HEK293 (cell line): Measurements from ENCODE around the gene ANKRD50.

Experiments used
- CTCF ChIA-PET: fragments of 350-600 bp; formaldehyde crosslinking; extraction: SDS; loops from one replicate; lab custom pipeline; 2021; ENCODE audit warnings: antibody characterized with exemption; lab: Yijun Ruan, JAX
- POLR2A ChIA-PET: fragments of 300-600 bp; formaldehyde crosslinking; extraction: SDS; loops from one replicate; lab custom pipeline; 2020; ENCODE audit warnings: antibody characterized with exemption, inconsistent platforms; lab: Yijun Ruan, JAX
- H3K27ac ChIP-seq: fragments of 200-500 bp; sonication (Bioruptor generic); 2 replicates; pipeline ENCODE4 v1.5.1; 2014; ENCODE audit warnings: low read depth, low read length, control low read depth, inconsistent platforms; ENCODE audit errors: extremely low read depth
- H3K36me3 ChIP-seq, 2 experiments: fragments of 200-500 bp in 1 of 2; sonication (Bioruptor generic) in 1 of 2; 1 replicate in 1 of 2; 2 replicates in 1 of 2; pipeline ENCODE4 v1.5.1; 2014 to 2017; ENCODE audit warnings: inconsistent platforms in 2 of 2, low read length in 2 of 2; ENCODE audit not compliant: control insufficient read depth in 2 of 2, insufficient read depth in 1 of 2
- H3K4me1 ChIP-seq: fragments of 200-500 bp; sonication (Bioruptor generic); 2 replicates; pipeline ENCODE4 v1.5.1; 2014; ENCODE audit warnings: mild to moderate bottlenecking, low read length, inconsistent platforms; ENCODE audit not compliant: control insufficient read depth, insufficient read depth
- H3K4me3 ChIP-seq: 2 replicates; pipeline ENCODE4 v1.5.1; 2011; ENCODE audit warnings: low read depth, mild to moderate bottlenecking, control low read depth, low read length, moderate library complexity
- H3K9me3 ChIP-seq: fragments of 200-500 bp; sonication (Bioruptor generic); 2 replicates; pipeline ENCODE4 v1.5.1; 2014; ENCODE audit warnings: low read depth, low read length, inconsistent platforms; ENCODE audit not compliant: control insufficient read depth, insufficient read depth
- REST ChIP-seq: fragments of 450-650 bp; formaldehyde crosslinking; IDR thresholded peaks from 2 replicates; pipeline ENCODE4 v1.5.1; 2016; ENCODE audit warnings: missing biosample characterization, missing genetic modification characterization
- SALL2 ChIP-seq: fragments of 450-650 bp; formaldehyde crosslinking; IDR thresholded peaks from 2 replicates; pipeline ENCODE4 v1.5.0; 2017; ENCODE audit warnings: missing biosample characterization, mild to moderate bottlenecking, missing genetic modification characterization, borderline replicate concordance
- ZNF621 ChIP-seq: fragments of 450-650 bp; formaldehyde crosslinking; IDR thresholded peaks from 2 replicates; pipeline ENCODE4 v1.5.1; 2017; ENCODE audit warnings: missing biosample characterization, missing genetic modification characterization

Gene ANKRD50

GRCh38 chr4:124629681-124630080 is 82.9 kb downstream of the ANKRD50 start:
- Histone ChIP-seq H3K9me3 (no peaks in the 10 kb centered on the region), H3K4me1 (no peaks in the 10 kb centered on the region), H3K27ac (no peak overlapping the region), H3K4me3 (no peak overlapping the region), H3K36me3 (no peaks in the 10 kb centered on the region)
- TF ChIP-seq SALL2 (tag by site-specific recombination) = no peak
- no peak for TF ChIP-seq ZNF621 (tag by site-specific recombination)
- no peak for TF ChIP-seq REST (tag by site-specific recombination)
- ChIA-PET CTCF (no interaction called here), POLR2A (no interaction called here)
